ENCODE results near the gene PMFBP1.
A peak's percentile ranks its signal among the peaks of the same experiment; 100 is the strongest.

The PMFBP1 gene

GRCh38 chr16:72172105-72173034 lies at the start of gene PMFBP1:
PMFBP1 (minus strand) TSS chr16:72172155; CDS start chr16:72171208, 947 bp downstream.
- peak; percentile 15 for DNase-seq (ENCODE audit: low read depth, low spot score)

GRCh38 chr16:72221630-72222024 lies 49.7 kb upstream of the PMFBP1 start:
- no peak for DNase-seq (ENCODE audit: low read depth, low spot score)

DNA sequence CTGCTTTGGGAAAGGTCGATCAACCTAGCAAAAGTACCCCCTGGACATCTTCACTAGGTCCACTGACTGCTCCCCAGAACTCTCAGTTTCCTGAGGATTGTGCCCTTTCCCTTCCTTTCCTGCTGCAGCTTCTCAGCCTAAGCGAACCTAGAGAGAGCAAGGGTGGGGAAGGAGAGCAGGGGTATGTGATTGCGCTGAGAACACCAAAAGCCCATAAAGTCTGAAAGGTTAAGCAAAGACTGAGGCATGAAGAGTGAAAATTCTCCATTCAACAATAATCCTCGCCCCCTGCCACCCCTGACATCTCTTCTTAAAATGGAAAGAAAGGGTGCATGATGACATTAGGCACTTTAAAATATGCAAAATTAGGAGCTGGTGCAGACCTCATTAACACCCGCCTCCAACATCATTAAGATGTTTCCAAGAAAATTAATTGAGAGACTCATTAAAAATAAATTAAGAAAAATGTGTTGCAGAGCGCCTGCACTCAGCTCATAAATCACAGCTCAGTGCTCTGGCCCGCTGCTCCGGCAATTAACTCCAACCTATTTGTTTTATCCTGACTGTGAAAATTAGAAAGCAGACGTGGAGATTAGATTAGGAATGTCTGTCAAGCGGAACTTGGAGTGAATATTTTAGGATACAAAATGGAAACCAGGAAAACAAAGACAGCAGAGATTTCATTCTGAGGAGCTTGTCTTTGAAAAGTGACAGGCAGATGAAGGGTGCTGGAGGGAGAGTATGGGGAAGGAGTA lies 49.1 kb upstream of the PMFBP1 start:
- no peak for DNase-seq (ENCODE audit: low read depth, low spot score)

DNA sequence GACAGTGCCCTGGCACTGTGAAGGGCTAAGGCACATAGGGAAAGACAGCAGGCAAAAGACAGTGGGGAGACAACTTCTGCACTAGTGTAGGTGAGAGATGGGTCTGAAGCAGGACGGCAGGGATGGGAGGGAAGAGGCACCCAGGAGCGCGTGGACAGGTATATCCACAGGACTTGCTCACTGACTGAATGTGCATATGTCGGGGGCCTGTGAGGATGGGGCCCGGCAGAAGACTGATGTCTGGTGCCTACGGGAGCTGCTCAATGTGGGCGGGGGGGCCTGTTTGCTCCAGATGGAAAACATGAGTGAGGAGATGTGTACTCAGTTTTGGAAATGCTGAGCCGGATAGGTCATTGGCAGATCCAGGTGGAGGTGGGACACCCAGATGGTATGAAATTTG lies 47.3 kb upstream of the PMFBP1 start:
- no peak for DNase-seq (ENCODE audit: low read depth, low spot score)

- no peak for DNase-seq (ENCODE audit: low read depth, low spot score)
Observed at GRCh38 chr16:72216767-72217166, 44.8 kb upstream of the PMFBP1 start.

DNA sequence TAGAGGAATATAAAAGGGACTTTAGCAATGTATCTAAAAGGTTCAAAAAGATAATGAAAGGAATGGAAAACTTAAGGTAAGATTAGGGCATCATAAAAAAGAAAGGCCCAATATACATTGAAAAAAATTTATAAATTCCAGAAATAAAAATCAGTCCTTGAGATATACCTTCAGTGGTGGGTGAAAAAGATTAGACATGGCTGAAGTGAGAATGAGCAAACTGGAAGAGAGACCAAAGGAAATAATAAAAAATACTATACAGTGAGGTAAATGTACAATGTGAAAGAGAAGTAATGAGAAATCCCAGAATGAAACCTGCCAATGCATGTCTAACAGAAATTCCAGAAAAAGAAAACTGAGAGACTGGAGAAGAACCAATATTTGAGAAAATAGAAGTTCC lies 42.9 kb upstream of the PMFBP1 start:
- DNase-seq (ENCODE audit: low read depth, low spot score), result no peak

GRCh38 chr16:72211110-72211509 lies 39.2 kb upstream of the PMFBP1 start:
- no peak for DNase-seq (ENCODE audit: low read depth, low spot score)

DNA sequence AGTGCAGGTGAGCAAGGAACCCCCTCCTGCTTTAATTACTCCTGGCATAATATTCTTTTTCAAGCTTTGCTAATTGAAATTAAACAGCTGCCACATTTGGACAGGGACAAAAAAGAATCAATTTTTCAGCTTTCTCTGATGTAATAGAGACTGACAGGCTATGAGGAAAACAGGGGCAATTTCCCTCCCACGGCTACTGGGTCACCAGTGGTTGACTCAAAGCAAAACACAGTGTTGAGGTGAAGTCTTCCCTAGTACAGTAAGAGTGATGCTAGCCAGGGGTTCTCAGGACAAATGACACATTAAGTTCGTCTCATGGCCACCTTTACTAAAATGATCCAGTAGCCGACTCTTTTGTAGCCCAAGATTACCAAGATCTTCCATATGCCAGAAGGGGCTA lies 38.6 kb upstream of the PMFBP1 start:
- DNase-seq (ENCODE audit: low read depth, low spot score), result no peak

DNA sequence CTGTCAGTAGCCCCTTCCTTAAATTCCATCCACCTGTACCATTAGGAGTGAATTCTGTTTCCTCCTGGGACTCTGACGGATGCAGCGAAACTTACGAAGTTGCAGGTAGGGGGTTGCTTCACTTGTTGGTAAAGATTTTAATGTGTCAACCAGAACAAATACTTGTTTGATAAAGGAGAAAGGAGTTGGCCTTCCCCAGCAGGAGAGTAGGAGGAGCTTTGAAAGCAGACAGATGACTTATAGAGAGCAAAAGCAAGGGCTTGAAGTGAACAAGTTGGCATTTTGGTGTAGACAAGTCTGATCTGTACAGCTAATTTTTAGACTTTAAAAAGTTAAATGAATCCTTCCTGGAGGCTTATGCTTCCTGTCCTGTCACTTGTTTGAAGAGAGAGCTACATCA lies 38.1 kb upstream of the PMFBP1 start:
- no peak for DNase-seq (ENCODE audit: low read depth, low spot score)

- DNase-seq (ENCODE audit: low read depth, low spot score), result no peak
Observed at GRCh38 chr16:72206299-72206698, 34.3 kb upstream of the PMFBP1 start.

- no peak for DNase-seq (ENCODE audit: low read depth, low spot score)
Observed at GRCh38 chr16:72203401-72203800, 31.4 kb upstream of the PMFBP1 start.

GRCh38 chr16:72202014-72202413 lies 30.1 kb upstream of the PMFBP1 start:
- DNase-seq (ENCODE audit: low read depth, low spot score), result no peak

DNA sequence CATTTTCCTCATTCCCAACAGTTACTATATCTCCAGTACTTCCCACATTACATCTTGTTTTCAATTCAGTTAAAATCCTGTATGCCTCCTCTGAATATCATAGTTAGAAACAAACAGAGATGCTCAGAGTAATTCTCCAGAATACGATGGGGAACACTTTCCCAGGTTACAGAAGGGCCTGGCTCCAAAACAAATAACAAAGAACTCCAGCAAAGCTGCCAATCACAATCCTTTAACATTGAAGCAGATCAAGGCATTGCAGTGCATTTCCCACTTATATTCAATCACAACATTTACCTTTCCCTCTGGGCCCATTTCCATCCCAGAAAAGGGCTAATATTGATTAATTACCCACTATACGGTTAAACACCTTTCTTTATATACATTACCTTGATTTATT lies 29.4 kb upstream of the PMFBP1 start:
- no peak for DNase-seq (ENCODE audit: low read depth, low spot score)

- no peak for DNase-seq (ENCODE audit: low read depth, low spot score)
Observed at GRCh38 chr16:72199761-72200337, 27.9 kb upstream of the PMFBP1 start.

- no peak for DNase-seq (ENCODE audit: low read depth, low spot score)
Observed at GRCh38 chr16:72198771-72199201, 26.8 kb upstream of the PMFBP1 start.

GRCh38 chr16:72198021-72198711 lies 26.2 kb upstream of the PMFBP1 start:
- DNase-seq (ENCODE audit: low read depth, low spot score), result no peak

DNA sequence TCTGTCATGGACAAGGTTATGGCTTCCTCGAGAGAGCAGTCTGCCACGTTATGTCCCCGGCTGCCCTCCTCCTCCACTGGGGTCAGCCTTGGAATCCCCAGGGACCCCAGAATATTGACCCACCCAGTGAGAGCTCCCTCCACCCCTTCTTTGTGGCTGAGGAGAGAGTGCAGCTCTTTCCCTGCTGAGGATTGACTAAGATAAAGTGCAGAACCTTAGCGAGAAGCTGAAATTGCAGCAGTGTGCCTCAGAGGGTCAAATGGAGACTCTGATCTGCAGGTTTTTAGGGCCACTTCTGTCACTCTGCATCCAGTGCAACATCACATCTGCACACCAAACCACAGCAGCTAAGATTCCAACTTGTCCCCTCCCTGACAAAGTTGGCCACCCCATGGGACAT lies 25.6 kb upstream of the PMFBP1 start:
- DNase-seq (ENCODE audit: low read depth, low spot score), result no peak

DNA sequence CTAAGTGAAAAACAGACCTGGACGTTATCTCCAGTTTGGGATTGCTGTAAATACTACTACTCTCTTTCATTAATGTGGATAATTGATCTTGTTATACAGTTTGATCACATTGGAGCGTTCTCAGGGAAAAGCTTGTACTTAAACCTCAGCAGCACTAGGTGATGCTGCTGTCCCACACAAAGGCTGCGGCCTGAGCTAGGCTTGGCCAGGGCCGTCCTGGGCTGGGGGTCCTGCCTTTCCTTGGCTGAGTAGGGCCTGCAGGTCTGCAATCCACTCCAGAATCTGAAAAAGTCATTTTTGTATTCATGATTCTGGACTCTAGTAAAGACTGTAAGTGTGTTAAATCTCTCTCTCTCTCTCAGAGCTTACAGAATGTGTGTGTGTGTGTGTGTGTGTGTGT lies 23.7 kb upstream of the PMFBP1 start:
- DNase-seq (ENCODE audit: low read depth, low spot score), result no peak

GRCh38 chr16:72191551-72191950 lies 19.6 kb upstream of the PMFBP1 start:
- DNase-seq (ENCODE audit: low read depth, low spot score), result no peak

DNA sequence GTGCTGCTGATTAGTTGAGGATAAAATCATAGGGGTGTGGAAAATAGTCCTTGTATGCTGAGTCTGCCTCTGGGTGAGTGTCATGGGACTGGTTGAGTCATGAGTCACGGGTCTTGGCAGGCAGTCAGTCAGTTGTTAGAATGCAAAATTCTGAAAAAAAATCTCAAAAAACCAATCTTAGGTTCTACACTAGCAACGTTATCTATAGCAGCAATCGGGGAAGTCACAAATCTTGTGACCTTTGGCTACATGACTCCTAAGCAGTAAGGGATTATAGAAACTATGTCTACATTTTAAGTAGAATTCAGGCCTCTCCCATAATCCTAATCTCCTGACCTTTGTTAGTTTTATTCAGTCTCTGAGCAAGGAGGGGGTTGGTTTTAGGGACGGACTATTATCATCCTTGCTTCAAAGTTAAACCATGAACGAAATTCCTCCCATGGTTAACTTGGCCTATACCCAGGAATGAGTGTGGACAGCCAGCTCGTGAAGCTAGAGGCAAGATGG lies 18.0 kb upstream of the PMFBP1 start:
- no peak for DNase-seq (ENCODE audit: low read depth, low spot score)

DNA sequence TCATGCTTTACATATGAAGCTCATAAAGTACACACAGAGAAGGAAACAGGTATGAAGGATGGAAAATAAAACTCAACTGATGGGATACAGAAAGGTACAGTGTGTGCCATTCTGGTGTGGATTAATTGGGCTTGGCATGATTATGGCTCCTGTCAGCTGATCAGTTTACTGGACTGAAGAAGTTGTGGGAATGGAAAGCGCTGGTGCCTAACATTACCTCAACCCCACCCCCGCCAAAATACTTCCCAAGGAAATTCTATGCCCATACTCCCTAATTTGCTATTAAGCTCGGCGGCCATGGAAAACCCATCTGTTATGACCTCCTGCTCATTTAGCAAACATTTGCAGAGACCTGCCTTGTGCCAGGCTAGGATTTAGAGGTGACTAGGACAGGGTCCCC lies 16.6 kb upstream of the PMFBP1 start:
- DNase-seq (ENCODE audit: low read depth, low spot score), result no peak

DNA sequence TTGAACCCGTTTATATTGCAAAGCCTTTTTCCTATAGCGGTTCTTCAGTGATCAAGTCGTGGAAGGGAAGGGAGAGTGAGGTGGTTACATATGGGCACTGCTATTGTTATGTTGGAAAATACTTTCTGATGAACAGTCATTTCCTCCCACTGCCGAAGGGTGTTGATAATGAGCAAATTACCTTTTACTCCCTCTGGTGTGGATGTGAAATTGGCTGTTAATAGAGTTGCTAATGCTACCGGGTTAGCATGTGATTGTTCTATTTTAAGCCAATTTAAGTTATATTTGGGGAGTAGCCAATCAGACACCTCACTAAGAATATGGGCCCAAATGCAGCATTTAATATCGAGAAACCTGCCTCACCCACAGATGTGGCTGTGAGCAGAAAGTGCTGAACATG lies 15.6 kb upstream of the PMFBP1 start:
- DNase-seq (ENCODE audit: low read depth, low spot score), result no peak

Measured in iPS DF 19.7 (cell line).